H1 (cell line): ENCODE measurements around the gene ATP1A3. TPM values are rescaled to one million over a fixed set of nuclear protein-coding genes. Genes with fewer than 3 reads are reported as not detected.

Experiments
- CTCF ChIA-PET: fragments of 300-600 bp; sonication (Branson Sonifier 250); formaldehyde crosslinking; loops from one replicate; lab custom pipeline; 2021; ENCODE audit not compliant: partially characterized antibody; lab: Charles Lee
- POLR2A ChIA-PET: fragments of 300-600 bp; sonication (Branson Sonifier 250); formaldehyde crosslinking; loops from one replicate; lab custom pipeline; 2021; ENCODE audit warnings: inconsistent platforms; ENCODE audit not compliant: partially characterized antibody; lab: Charles Lee
- DNase-seq, 2 experiments: peaks; one replicate each; pipeline versions ENCODE4 v3.0.0 to v3.0.0-alpha.2; 2010 to 2022; ENCODE audit warnings: low spot score in 2 of 2, low read depth in 1 of 2, mixed read lengths in 1 of 2
- FAIRE-seq: peaks from 2 replicates; lab custom pipeline; 2011; peaks lifted over from hg19 to GRCh38; lab: Jason Lieb, UNC
- H2AFZ ChIP-seq: 2 replicates; pipeline ENCODE4 v1.8.1; 2012; ENCODE audit warnings: low read length, inconsistent platforms
- H2AK5ac ChIP-seq: 2 replicates; pipeline ENCODE4 v1.6.1; 2013; ENCODE audit warnings: low read depth, low read length
- H2BK120ac ChIP-seq: replicated peaks from 2 replicates; pipeline ENCODE3; 2013; ENCODE audit warnings: low read depth, low read length, inconsistent platforms
- H2BK12ac ChIP-seq: 2 replicates; pipeline ENCODE4 v1.6.1; 2013; ENCODE audit warnings: low read depth, low read length
- H2BK15ac ChIP-seq: 2 replicates; pipeline ENCODE4 v1.6.1; 2013; ENCODE audit warnings: low read length
- H2BK20ac ChIP-seq: 2 replicates; pipeline ENCODE4 v1.6.1; 2013; ENCODE audit warnings: low read length
- H2BK5ac ChIP-seq: 2 replicates; pipeline ENCODE4 v1.6.1; 2013; ENCODE audit warnings: low read depth, low read length
- H3K14ac ChIP-seq: 2 replicates; pipeline ENCODE4 v1.6.1; 2013; ENCODE audit warnings: inconsistent platforms; ENCODE audit not compliant: insufficient read length
- H3K18ac ChIP-seq: 2 replicates; pipeline ENCODE4 v1.6.1; 2013; ENCODE audit warnings: low read length; ENCODE audit errors: extremely low read depth
- H3K23ac ChIP-seq: 2 replicates; pipeline ENCODE4 v1.6.1; 2013; ENCODE audit warnings: inconsistent platforms; ENCODE audit not compliant: insufficient read length
- H3K23me2 ChIP-seq: 2 replicates; pipeline ENCODE4 v1.6.1; 2013; ENCODE audit warnings: low read depth, low read length
- H3K27ac ChIP-seq: 2 replicates; pipeline ENCODE4 v1.6.1; 2011; ENCODE audit warnings: low read depth, low read length, inconsistent platforms
- H3K27me3 ChIP-seq, 4 experiments: replicated peaks in 1 of 4; 1 replicate in 1 of 4; 2 replicates in 3 of 4; pipeline versions ENCODE4 v1.6.1 to v1.8.1; 2011 to 2013; ENCODE audit warnings: low read length in 3 of 4, mild to moderate bottlenecking in 3 of 4, inconsistent platforms in 2 of 4, mixed read lengths in 2 of 4, moderate library complexity in 1 of 4; ENCODE audit not compliant: control insufficient read depth in 3 of 4, insufficient read depth in 3 of 4; ENCODE audit errors: extremely low read depth in 1 of 4
- H3K36me3 ChIP-seq, 4 experiments: 2 replicates each; pipeline versions ENCODE4 v1.6.1 to v1.8.1; 2011 to 2013; ENCODE audit warnings: mild to moderate bottlenecking in 4 of 4, low read length in 3 of 4, moderate library complexity in 2 of 4, control low read depth in 1 of 4, inconsistent platforms in 1 of 4; ENCODE audit not compliant: insufficient read depth in 4 of 4, control insufficient read depth in 2 of 4
- H3K4ac ChIP-seq: replicated peaks from 2 replicates; pipeline ENCODE3; 2013; ENCODE audit warnings: low read length, low read depth, mixed read lengths, inconsistent platforms; ENCODE audit not compliant: insufficient read length
- H3K4me1 ChIP-seq, 4 experiments: replicated peaks in 1 of 4; 1 replicate in 1 of 4; 2 replicates in 3 of 4; pipeline versions ENCODE4 v1.6.1 to v1.8.1; 2011 to 2013; ENCODE audit warnings: low read length in 3 of 4, inconsistent platforms in 2 of 4, mixed read lengths in 1 of 4; ENCODE audit not compliant: insufficient read depth in 4 of 4, control insufficient read depth in 3 of 4
- H3K4me2 ChIP-seq, 2 experiments: 2 replicates each; pipeline versions ENCODE4 v1.6.1 to v1.8.1; 2011 to 2013; ENCODE audit warnings: low read depth in 2 of 2, low read length in 2 of 2, control low read depth in 1 of 2, inconsistent platforms in 1 of 2, mild to moderate bottlenecking in 1 of 2; ENCODE audit not compliant: insufficient read depth in 1 of 2
- H3K4me3 ChIP-seq, 4 experiments: fragments of 200-600, 300-600 bp in 1 of 4; sonication (generic), shearing (Covaris generic), sonication (Bioruptor Twin) in 1 of 4; 2 replicates each; pipeline versions ENCODE4 v1.5.1 to v1.8.1; 2011 to 2016; ENCODE audit warnings: low read length in 4 of 4, low read depth in 3 of 4, control low read depth in 2 of 4, inconsistent platforms in 2 of 4, mild to moderate bottlenecking in 2 of 4, mixed read lengths in 1 of 4, moderate library complexity in 1 of 4; ENCODE audit not compliant: insufficient read depth in 2 of 4; ENCODE audit errors: extremely low read depth in 1 of 4
- H3K56ac ChIP-seq: replicated peaks from 2 replicates; pipeline ENCODE3; 2013; ENCODE audit warnings: low read depth, mild to moderate bottlenecking, mixed read lengths, low read length, inconsistent platforms; ENCODE audit not compliant: insufficient read length
- H3K79me1 ChIP-seq: 2 replicates; pipeline ENCODE4 v1.6.1; 2013; ENCODE audit warnings: low read depth, low read length, control low read depth
- H3K79me2 ChIP-seq, 2 experiments: 2 replicates each; pipeline versions ENCODE4 v1.6.1 to v1.8.1; 2012 to 2013; ENCODE audit warnings: low read length in 2 of 2, mild to moderate bottlenecking in 2 of 2, inconsistent platforms in 1 of 2; ENCODE audit not compliant: insufficient read depth in 2 of 2, control insufficient read depth in 1 of 2
- H3K9ac ChIP-seq, 4 experiments: replicated peaks in 1 of 4; 1 replicate in 1 of 4; 2 replicates in 3 of 4; pipeline versions ENCODE4 v1.6.1 to v1.8.1; 2011 to 2013; ENCODE audit warnings: low read depth in 3 of 4, low read length in 3 of 4, control low read depth in 2 of 4, mild to moderate bottlenecking in 2 of 4, moderate library complexity in 2 of 4, inconsistent platforms in 1 of 4; ENCODE audit errors: extremely low read depth in 1 of 4
- H3K9me3 ChIP-seq, 2 experiments: 2 replicates each; pipeline versions ENCODE4 v1.6.1 to v1.8.1; 2012 to 2013; ENCODE audit warnings: mild to moderate bottlenecking in 2 of 2, moderate library complexity in 2 of 2, control low read depth in 1 of 2, inconsistent platforms in 1 of 2, low read depth in 1 of 2, low read length in 1 of 2, mixed read lengths in 1 of 2; ENCODE audit not compliant: insufficient read depth in 2 of 2
- H4K20me1 ChIP-seq, 2 experiments: replicated peaks in 1 of 2; 2 replicates each; pipeline versions ENCODE3 to v1.8.1; 2011 to 2013; ENCODE audit warnings: inconsistent platforms in 2 of 2, low read length in 2 of 2, mild to moderate bottlenecking in 1 of 2; ENCODE audit not compliant: insufficient read depth in 2 of 2, control insufficient read depth in 1 of 2
- H4K5ac ChIP-seq: 2 replicates; pipeline ENCODE4 v1.6.1; 2013; ENCODE audit warnings: low read length, low read depth, mixed read lengths, inconsistent platforms; ENCODE audit not compliant: insufficient read length
- H4K8ac ChIP-seq: 2 replicates; pipeline ENCODE4 v1.8.0; 2013; ENCODE audit warnings: mild to moderate bottlenecking, moderate library complexity, low read length, inconsistent platforms; ENCODE audit not compliant: insufficient read depth; ENCODE audit errors: extremely low read depth
- H4K91ac ChIP-seq: replicated peaks from 2 replicates; pipeline ENCODE3; 2013; ENCODE audit warnings: low read length, mixed read lengths, inconsistent platforms; ENCODE audit not compliant: insufficient read length
- BRCA1 ChIP-seq: IDR thresholded peaks from 2 replicates; pipeline ENCODE4 v1.6.1; 2012; ENCODE audit warnings: low read depth, low read length, improper control_type of control experiment
- CBX8 ChIP-seq: fragments of 300-800, 300-1000 bp; sonication (generic); IDR thresholded peaks from 2 replicates; pipeline ENCODE4 v1.7.1; 2016; ENCODE audit warnings: low read depth, low read length, borderline replicate concordance
- CHD1 ChIP-seq: IDR thresholded peaks from 2 replicates; pipeline ENCODE4 v1.6.1; 2012; ENCODE audit warnings: low read depth, low read length, improper control_type of control experiment
- GABPA ChIP-seq: IDR thresholded peaks from 2 replicates; pipeline ENCODE4 v1.6.1; 2011; ENCODE audit warnings: mild to moderate bottlenecking, low read length, moderate library complexity, borderline replicate concordance; ENCODE audit not compliant: insufficient read depth
- POLR2A ChIP-seq, 2 experiments: IDR thresholded peaks; 1 replicate in 1 of 2; 2 replicates in 1 of 2; pipeline ENCODE4 v1.6.1; 2011; ENCODE audit warnings: low read depth in 2 of 2, low read length in 2 of 2, mild to moderate bottlenecking in 2 of 2; ENCODE audit errors: control extremely low read depth in 1 of 2
- POLR2AphosphoS5 ChIP-seq: IDR thresholded peaks from 2 replicates; pipeline ENCODE4 v1.6.1; 2011; ENCODE audit warnings: low read depth, low read length
- SIN3A ChIP-seq, 2 experiments: IDR thresholded peaks in 1 of 2; conservative IDR thresholded peaks in 1 of 2; 2 replicates each; pipeline ENCODE4 v1.6.1; 2011 to 2012; ENCODE audit warnings: low read length in 2 of 2, improper control_type of control experiment in 1 of 2, low read depth in 1 of 2, mild to moderate bottlenecking in 1 of 2
- SP1 ChIP-seq: IDR thresholded peaks from 2 replicates; pipeline ENCODE4 v1.6.1; 2011; ENCODE audit warnings: low read depth, low read length
- SP2 ChIP-seq: IDR thresholded peaks from 2 replicates; pipeline ENCODE4 v1.6.1; 2012; ENCODE audit warnings: mild to moderate bottlenecking, low read length, inconsistent platforms
- SRF ChIP-seq: IDR thresholded peaks from 2 replicates; pipeline ENCODE4 v1.6.1; 2011; ENCODE audit warnings: mild to moderate bottlenecking, low read depth, low read length, moderate library complexity
- TEAD4 ChIP-seq: IDR thresholded peaks from 2 replicates; pipeline ENCODE4 v1.6.1; 2012; ENCODE audit warnings: low read depth, low read length, inconsistent platforms, mixed read lengths
- WGBS, 2 experiments: shearing (Covaris generic) in 1 of 2; methylation state at CpG; one replicate each; pipeline versions ENCODE4 v1.1.6 to v1.1.7; 2013 to 2015; ENCODE audit warnings: low lambda C conversion rate in 2 of 2, mixed read lengths in 2 of 2, inconsistent platforms in 1 of 2, low coverage in 1 of 2, missing lambda C conversion rate in 1 of 2; ENCODE audit not compliant: insufficient replicate concordance in 2 of 2, insufficient coverage in 1 of 2, insufficient read length in 1 of 2; ENCODE audit errors: extremely low coverage in 1 of 2, missing lambda C conversion rate in 1 of 2; 5-methylcytosine and 5-hydroxymethylcytosine counted together
- polyA plus RNA-seq, 7 experiments: library from polyadenylated mRNA; depleted of rRNA in 3 of 7; stranded (reverse) in 5 of 7; unstranded in 2 of 7; fragments of >200 nt in 5 of 7; fragments of 200-250 nt in 2 of 7; gene quantifications; 1 replicate in 5 of 7; 2 replicates in 1 of 7; 4 replicates in 1 of 7; pipeline versions ENCODE4 v1.2.1 to v1.2.3, GENCODE V29; 2011 to 2013; ENCODE audit warnings: missing spikeins in 2 of 7, mixed read lengths in 2 of 7
- total RNA-seq: library from RNA; stranded (reverse); fragmentation: NEBNext Ultra II Directional; extraction: Animal tissue kit (Norgen Biotek cat#: 25700); gene quantifications from 2 replicates; pipeline ENCODE4 v1.2.1, GENCODE V29; 2021
- TF ChIP-seq, protein P1 (sequence below): IDR thresholded peaks from 2 replicates; pipeline ENCODE4 v1.6.1; 2011; ENCODE audit warnings: low read depth, mild to moderate bottlenecking, low read length; ENCODE audit not compliant: insufficient read depth

ATP1A3 gene
- total and polyA plus RNA-seq, 2 of the 8 experiments (the other 6 are each of a cell fraction or from before 2014, with no cell fraction given): 11.1 to 41.2 TPM

DNA sequence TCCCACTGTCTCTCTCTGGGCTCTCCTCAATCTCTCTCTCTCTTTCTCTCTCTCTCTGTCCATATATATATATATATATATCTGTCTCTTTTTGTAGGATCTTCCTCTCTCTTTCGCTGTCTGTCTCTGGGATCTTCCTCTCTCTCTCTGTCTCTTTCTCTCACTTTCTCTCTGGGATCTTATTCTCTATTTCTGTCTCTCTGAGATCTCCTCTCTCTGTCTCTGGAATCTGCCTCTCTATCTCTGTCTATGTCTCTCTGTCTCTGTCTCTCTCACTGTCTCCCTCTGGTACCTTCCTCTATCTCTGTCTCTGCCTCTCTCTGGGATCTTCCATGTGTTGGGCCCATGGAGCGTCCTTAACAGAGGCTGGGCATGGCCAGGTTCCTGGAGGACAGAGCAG lies 3.4 kb downstream of the ATP1A3 start:
- WGBS, 2 experiments: 76% methylated on average over 2 of the region's 2 CpGs; no CpG with 5 or more reads in 1 of the 2 experiments
- Histone ChIP-seq H4K91ac (no peak overlapping the region), H3K56ac (no peak overlapping the region), H2BK15ac (0 out of 2 replicates have a peak overlapping the region, but pooled peaks have one; percentile 53), H2BK120ac (no peak overlapping the region), H4K20me1 (peaks cover 5 to 18% of the 10 kb centered on the region in 2 experiments), H3K23me2 (peaks cover 13% of the 10 kb centered on the region; the same call in 1 of the 2 replicates), H3K9ac (no peak overlapping the region), H3K4me1 (peaks cover 0 to 9% (median 7%) of the 10 kb centered on the region in 4 experiments; a peak in 6 of 7 replicates), H3K79me1 (no peaks in the 10 kb centered on the region), H2AFZ (no peak overlapping the region), H3K9me3 (no peaks in the 10 kb centered on the region), H3K4me3 (no peak overlapping the region), H3K18ac (no peak overlapping the region), H2AK5ac (no peak overlapping the region), H3K4me2 (no peak overlapping the region), H3K36me3 (peaks cover 2 to 8% (median 6%) of the 10 kb centered on the region in 4 experiments; a peak in 3 of 8 replicates), H2BK5ac (no peak overlapping the region), H4K5ac (no peak overlapping the region), H3K27me3 (peaks cover 3 to 20% (median 19%) of the 10 kb centered on the region in 4 experiments), H3K4ac (no peak overlapping the region), H3K23ac (no peak overlapping the region), H3K14ac (no peak overlapping the region), H4K8ac (no peak overlapping the region), H3K27ac (no peak overlapping the region), H3K79me2 (no peaks in the 10 kb centered on the region), H2BK12ac (no peak overlapping the region), H2BK20ac (no peak overlapping the region)
- ChIA-PET POLR2A (no interaction called here), CTCF (no interaction called here)
- FAIRE-seq (no peak), DNase-seq (no peak)
- no peak for TF ChIP-seq GABPA
- TF ChIP-seq, protein P1, sequence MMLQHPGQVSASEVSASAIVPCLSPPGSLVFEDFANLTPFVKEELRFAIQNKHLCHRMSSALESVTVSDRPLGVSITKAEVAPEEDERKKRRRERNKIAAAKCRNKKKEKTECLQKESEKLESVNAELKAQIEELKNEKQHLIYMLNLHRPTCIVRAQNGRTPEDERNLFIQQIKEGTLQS: no peak
- no peak for TF ChIP-seq CBX8
- no peak for TF ChIP-seq BRCA1
- no peak for TF ChIP-seq TEAD4
- TF ChIP-seq SIN3A (conservative IDR thresholded peaks at IDR 0.05 in 1 of 2, IDR thresholded peaks at IDR 0.05 in 1 of 2; ENCODE audit: low read depth in 1 of 2, low read length in 2 of 2): no peak
- no peak for TF ChIP-seq SRF
- no peak for TF ChIP-seq SP1
- TF ChIP-seq POLR2AphosphoS5: no peak
- no peak for TF ChIP-seq CHD1
- no peak for TF ChIP-seq SP2
- no peak for TF ChIP-seq POLR2A (IDR thresholded peaks at IDR 0.05; ENCODE audit: control extremely low read depth in 1 of 2, low read depth in 2 of 2, low read length in 2 of 2)
